NB4 (cell line): ENCODE measurements around the gene KLHL25.

ENCODE experiments used
- CTCF ChIP-seq: IDR thresholded peaks from one replicate; pipeline ENCODE4 v1.5.1; 2012; ENCODE audit warnings: low read depth, low read length
- POLR2A ChIP-seq: IDR thresholded peaks from 2 replicates; pipeline ENCODE4 v1.6.1; 2011; ENCODE audit warnings: mild to moderate bottlenecking; ENCODE audit not compliant: insufficient read length; ENCODE audit errors: extremely low read depth

- TF ChIP-seq CTCF = no peak
- no peak for TF ChIP-seq POLR2A
Measured at GRCh38 chr15:85840802-85841152, 46.1 kb upstream of the KLHL25 start.
